Stimulated activated CD8-positive, alpha-beta memory T cell treated with anti-CD3 and anti-CD28 coated beads, Interleukin-12 subunit alpha, Interleukin-12 subunit beta, amount 100 ng/mL, for 1 hour (primary cell): ENCODE results near the gene PRSS27.
"Not testable (repeated sequence)": the region's sequence is repeated elsewhere in the genome, so short reads cannot be mapped to it uniquely, and the experiment has no call there.

Experiments used
- DNase-seq: peaks from one replicate; pipeline ENCODE4 v3.0.0-alpha.2; 2020; ENCODE audit warnings: low read depth

Gene PRSS27

DNA sequence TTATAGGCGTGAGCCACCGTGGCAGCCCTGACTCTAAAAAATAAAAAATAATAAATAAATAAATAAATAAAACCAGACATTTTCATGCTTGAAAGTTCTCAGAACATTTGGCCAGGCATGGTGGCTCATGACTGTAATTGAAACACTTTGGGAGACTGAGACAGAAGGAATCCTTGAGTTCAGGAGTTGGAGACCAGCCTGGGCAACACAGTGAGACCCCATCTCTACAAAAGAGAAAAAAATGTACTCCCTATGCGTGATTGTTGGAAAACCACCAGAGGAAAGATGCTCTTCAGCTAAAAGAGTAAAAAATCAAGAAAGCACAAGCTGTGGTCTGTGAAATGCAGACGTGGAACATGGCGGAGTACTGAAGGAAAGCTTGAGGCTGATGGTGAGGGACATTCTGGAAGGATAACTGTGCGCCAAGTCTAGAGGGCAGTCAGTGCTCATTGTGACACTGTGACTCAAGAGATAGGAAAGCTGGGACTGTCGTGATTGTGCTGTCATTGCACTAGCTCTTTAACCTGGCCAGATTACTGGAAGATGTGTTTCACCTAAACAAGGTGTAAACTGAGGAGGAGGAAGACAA, 4.2 kb upstream of the PRSS27 start:
- no peak for DNase-seq

DNA sequence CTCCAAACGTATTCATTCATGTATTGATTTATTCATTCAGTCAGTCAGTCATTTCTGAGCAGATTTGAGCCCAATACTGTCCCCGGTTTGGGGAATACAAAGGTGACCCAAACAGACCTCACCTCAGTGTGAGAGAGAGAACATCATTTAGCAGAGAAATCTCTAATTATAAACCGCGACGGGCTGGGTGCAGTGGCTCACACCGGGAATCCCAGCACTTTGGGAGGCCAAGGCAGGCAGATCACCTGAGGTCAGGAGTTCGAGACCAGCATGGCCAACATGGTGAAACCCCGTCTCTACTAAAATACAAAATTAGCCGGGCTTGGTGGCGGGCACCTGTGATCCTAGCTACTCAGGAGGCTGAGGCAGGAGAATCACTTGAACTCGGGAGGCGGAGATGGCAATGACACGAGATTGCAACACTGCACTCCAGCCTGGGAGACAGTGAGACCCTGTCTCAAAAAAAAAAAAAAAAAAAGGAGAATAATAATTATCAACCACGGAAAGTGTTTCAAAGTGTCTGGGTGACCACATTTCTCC, 1.7 kb upstream of the PRSS27 start:
- DNase-seq: not testable (repeated sequence)

DNA sequence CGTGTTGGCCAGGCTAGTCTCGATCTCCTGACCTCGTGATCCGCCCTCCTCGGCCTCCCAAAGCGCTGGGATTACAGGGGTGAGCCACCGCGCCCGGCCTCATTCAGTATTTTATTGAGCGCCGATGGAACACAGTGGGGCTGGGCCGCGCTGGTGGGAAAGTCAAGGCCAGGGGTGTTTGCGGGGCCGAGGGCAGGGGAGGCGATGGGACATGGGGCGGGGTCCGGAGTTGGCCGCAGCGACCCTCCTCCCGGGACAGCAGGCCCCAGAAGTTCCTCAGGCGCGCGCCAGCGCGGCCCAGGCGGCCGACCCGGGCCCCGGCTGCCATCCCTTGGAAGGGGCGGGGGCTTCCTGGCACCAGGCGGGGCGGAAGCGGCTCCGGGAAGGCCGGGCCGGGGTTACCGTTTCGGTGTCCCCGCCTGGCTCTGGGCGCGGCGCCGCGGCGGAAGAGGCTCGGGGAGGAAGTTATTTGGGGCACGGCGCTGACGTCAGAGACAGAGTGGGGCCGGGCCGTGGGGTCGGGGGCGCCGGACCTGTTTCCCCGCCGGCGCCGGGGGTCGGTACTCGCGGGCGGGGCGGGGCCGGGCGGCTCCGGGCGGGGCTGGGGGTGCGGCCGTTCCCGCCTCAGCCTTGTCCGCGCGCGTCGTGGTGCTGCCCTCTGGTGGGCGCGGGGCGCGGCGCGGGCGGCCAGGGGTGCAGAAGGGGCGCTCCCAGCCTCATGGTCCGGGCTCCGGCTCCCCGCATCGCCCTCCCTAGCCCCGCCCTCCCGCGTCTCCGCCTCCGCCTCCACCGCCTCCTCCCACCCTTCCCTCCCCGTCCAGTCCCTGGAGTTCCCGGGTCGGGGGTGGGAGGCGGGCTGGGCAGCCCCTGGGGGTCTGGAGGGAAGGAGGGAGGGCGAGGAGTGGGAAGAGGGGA, 952 bp upstream of the PRSS27 start:
- peak; percentile 69 for DNase-seq

DNA sequence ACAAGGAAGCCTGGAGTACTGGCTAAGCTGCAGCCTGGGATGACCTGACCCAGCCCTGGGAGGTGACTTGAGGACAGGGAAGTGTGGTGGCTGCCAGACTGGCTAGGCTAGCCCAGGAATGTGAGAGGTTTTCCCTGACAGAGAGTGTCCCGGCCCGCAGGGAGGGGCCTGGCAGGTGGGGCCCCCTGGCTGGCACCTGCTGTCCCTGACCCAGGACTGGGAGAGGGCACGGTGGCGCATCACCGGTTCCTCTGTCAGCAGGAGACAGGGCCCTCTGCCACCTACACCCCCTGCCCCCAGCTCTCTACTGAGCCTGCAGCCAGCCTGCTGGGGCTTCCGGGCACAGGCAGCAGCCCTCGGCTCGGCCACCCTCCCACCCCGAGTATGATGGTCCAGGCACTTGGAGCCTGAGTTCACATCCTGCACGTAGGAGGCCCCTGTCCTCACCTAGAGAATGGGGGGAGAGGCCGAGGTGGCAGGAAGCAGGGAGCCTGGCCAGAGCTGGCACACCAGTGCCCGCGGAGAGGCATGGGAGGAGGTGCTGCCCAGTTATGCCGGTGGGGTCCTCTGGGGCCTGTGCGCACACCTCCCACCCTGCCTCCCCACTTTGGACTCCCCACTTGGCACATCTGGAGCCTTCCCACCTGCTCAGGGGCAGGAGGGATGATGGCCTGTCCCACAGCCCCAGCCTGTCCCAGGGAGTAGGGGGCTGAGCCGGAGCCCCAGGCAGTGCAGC, 528 bp downstream of the PRSS27 start:
- no peak for DNase-seq

DNA sequence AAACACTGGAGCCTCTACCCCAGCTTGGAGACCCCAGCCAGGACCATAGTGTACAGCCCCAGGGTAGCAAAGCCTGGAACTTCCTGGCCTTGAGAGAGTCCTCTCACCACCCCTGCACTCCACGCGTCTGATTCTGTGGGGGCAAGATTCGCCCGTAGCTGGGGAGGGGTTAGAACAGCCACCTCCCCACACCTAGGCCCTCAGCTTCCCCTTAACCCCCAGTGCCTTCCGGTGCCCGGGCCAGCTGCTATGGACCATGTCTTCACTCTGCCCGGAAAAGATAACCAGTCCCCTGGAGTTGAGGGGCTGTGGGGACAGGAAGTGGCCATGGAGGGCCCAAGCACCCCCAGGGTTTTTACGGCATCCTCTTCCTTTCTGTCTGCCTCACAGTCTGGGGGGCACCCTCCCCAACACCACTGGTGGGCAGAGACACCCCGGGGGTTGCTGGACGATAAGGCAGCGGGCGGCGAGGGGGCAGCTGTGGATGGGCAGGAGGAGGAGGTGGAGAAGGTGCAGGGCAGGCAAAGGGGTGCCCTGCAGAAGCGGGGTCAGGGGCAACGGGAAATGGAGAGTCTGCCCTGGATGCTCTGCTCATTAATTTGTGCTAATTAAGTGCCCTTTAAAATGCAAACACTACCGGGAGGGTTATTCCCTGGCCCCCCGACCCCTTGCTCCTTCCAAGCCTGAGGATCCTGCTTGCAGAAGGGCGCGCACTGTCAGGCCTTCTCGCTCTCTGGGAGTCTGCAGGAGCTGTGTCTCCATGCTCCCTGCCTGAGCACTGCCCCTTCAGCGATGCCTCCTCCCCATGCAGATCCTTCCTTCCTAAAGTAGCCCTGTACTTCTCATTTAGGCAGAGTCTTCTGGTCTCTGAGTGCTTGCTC, 2.4 kb downstream of the PRSS27 start:
- DNase-seq: no peak

DNA sequence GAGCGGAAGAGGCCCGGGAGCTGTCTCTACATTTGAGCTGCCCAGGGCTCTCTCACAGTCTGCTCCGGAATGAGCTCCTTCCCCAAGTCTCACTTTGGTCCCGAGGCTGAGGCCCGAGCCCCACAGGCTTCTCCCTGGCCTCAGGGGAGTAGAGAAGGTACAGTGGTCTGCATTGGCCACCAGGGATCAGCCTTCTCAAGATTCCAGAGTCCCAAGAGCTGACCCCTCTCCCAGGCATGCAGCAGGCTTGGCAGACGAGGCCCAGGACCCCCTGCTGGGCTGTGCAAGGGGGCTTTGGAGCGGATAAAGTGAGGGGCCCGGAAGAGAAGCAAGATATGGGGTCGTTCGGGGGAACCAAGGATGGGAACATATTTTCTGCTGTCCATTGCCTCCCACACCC, 3.1 kb downstream of the PRSS27 start:
- no peak for DNase-seq

DNA sequence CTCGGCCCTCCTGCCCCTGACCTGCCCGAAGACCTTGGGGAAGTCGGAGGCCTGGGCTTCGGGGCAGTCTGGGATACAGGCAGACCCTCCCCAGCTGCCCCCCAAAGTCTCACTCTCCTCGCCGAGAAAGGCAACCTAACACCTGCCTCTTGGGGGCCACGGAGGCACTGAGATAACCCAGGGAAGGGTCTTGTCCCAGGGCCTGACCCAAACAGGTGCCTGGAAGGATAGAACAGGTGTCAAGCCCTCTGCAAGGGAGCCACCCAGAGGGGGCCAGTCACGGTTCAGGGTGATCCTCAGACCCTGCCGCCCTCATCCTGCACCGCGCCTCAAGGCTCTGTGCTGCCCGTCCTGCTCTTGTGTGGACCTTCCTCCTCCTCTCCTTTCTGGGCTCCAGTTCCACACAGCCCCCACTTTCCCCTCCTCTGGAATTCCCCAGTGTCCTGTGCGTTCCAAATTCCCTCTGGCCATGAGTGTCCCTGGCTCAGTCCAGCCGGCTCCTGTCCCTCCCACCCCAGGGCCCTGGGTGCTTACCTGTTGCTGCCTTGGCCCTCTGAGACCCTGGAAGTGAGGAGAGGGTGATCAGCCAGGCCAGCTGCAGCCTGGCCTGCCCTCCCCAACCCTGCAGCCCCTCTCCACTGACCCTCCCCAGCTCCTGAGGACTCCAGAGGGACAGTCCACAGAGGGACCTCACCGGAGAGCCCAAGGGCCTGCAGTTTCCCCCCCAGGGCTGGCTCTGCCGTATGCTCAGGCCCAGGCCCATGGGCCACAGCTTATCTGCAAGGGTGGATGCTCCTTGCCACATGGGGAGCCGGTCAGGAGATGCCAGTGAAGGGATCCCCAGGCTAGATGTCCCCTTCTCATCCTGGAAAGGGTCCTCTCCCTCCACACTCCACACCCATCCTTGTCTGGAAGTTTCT, 3.8 kb downstream of the PRSS27 start:
- DNase-seq: no peak

DNA sequence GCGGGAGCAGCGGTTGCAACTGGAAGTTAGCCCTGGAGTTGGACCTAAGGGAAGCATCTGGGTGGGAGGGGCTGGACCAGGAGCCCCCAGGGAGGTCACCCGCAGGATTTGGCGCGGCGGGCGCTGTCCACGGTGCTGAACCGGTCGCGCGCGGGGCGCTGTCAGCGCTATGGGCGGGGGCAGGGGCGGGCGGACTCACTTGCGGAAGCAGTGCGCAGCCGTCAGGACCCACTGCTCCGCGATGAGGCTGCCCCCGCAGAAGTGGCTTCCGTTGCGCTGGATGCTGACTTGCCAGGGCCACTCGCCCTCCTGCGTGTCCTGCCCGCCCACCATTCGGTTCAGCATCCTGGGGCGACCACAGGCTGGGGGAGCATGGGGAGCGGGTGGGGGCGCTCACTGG, 4.5 kb downstream of the PRSS27 start:
- DNase-seq: peak; percentile 69

DNA sequence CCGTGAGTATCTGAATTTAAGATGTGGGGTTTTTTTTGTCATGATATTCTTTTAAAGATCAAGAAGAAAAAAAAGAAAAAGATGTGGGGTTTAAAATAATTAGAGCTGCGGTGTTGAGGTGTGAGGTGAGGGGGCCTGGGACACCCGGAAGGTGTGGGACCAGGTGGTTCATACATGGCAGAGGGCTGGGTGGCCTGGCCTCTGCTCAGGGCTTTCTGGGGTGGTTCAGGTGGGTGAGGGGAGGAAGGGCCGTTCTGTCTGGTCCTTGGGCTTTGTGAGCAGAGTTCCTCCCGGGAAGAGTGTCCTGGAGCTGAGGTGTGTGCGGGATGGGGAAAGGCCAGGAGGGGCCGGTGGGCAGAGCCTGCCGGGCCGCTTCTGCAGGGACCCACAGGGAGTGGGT, 5.0 kb downstream of the PRSS27 start:
- DNase-seq: no peak

DNA sequence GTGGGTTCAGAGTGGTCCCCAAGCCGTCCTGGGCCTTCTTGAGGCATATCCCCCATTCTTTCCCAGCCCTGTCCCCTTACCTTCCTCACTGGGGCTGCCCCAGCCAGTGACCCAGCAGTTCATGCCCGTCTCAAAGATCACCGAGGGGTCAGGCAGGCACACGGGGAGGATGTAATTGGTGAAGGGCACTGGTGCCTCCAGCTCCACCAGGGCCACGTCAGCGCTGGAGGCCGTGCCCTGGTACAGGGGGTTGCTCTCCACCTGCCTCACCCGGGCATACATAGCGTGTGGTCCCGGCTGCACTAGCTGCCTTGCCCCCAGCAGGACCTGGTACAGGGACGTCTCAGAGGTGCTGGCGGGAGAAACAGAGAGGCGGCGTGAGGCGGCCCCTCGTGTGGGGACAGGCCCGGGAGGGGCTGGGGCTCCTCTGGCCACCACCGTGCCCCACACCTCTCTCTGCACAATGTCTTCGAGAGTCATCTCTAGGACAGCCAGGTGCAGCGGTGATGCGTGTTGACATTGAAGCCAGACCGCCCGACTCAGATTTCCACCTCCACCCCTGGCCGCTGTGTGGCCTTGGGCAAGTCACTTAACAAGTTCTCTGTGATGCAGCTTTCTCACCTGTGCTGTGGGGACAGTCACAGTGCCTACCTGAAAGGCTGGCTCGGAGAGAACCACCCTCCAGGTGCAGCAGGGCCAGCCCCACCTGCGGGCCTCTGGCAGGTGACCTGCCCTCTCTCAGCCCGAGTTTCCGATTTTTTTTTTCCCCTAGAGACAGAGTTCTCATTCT, 5.8 kb downstream of the PRSS27 start:
- DNase-seq: no peak

DNA sequence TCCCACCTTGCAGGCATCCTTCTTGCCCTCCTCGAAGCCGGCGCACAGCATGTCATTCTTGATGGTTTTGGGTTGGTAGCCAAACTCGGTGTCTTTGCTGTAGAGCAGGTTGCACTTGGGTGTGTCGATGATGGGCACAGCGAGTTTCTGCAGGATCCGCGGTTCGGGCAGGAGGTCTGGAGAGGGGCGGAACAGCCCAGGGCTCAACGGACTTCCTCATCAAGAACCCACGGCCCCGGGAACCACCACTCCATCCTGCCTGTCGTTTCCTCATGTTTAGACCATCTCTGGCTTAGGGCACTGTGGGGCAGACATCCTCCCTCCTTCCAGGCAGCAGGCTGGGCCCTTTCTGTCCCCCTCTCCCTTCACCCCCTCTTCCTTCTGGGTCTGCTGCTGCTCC, 6.5 kb downstream of the PRSS27 start:
- DNase-seq: no peak

DNA sequence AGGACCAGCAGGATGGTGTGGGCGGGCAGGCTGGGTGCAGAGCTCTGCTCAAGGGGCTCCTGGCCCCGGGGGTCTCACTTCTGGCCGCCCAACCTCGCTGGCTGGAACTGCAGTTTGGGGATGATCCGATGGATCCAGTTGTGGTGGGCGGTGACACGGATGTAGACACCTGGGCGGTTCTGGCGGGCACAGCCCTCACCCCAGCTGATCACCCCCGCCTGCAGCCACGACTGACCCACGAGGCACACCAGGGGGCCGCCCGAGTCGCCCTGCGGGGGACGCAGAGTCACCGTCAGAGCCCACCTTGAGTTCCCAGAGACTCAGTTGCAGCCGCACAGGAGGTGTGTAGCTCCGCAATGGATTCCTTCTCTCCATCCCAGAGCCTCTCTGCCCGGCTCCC, 7.5 kb downstream of the PRSS27 start:
- no peak for DNase-seq

DNA sequence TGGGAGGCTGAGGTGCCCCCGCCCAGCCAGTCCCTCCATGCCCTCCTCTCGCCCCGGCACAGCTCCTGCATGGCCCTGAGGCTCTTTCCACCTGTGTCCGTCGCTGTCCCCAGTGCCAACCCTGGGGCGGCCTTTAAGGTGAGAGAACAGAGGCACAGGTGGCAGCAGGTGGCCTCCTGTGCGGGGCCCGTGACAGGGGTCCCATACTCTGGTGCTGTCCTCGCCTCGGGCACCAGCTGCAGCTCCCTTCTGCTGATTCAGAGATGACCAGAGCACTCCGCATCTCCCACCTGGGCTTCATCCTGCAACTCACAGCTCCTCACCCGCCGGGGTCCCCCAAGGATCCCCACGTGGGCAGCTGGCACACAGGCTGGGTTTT, 8.0 kb downstream of the PRSS27 start:
- DNase-seq: no peak

DNA sequence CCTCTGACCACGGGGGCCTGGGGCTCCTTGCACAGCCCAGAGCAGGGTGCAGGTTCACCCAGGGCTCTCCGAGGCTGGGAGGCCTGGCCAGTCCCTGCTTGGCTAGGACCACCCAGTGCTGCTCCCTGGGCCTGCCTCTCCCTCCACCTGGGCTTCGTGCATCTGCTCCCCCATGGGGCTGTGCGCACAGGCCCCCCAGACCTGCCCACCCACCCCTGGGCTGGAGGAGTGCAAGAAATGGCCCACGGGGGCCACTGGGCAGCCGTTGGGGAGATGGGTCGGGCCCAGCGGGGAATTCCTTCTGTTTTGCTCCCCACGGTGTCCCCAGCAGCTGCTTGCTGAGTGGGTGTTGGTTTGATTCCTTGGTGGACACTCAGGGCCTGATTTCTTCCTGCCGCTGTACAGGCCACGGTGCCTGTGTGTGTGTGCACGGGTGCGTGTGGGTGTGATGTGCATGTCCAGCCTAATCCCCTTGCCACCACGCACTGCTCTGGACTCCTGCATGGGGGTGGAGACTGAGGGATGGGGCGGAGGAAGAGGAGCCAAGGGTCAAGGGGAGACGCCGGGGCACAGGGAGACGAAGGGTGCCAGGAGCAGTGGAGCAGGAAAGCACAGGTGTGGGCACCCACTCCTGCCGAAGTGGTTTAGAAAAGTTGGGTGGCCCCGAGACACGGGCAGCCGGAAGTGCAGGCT, 8.5 kb downstream of the PRSS27 start:
- no peak for DNase-seq

DNA sequence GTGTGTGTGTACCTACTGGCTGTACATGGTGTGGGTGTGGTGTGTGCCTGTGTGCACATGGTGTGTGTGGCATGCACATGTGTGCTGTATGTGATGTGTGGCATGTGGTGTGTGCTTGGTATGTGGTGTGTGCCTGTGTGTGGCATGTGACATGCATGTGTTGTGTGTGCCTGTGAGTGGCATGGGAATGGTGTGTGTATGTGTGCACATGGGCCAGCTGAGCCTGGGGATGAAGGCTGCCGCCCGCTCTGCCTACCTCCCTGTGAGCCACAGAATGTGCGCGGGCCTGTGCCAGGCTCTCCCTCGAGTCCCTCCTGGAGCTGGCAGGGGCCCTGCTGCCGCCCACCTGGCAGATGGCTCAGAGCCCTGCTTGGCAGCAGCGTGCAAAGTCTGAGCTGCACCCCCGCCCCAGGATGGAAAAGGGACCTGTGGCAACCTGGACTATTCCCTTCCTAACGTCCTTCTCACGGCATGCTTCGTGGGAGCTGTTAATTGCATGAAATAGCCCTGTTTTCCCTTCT, 9.3 kb downstream of the PRSS27 start:
- no peak for DNase-seq

DNA sequence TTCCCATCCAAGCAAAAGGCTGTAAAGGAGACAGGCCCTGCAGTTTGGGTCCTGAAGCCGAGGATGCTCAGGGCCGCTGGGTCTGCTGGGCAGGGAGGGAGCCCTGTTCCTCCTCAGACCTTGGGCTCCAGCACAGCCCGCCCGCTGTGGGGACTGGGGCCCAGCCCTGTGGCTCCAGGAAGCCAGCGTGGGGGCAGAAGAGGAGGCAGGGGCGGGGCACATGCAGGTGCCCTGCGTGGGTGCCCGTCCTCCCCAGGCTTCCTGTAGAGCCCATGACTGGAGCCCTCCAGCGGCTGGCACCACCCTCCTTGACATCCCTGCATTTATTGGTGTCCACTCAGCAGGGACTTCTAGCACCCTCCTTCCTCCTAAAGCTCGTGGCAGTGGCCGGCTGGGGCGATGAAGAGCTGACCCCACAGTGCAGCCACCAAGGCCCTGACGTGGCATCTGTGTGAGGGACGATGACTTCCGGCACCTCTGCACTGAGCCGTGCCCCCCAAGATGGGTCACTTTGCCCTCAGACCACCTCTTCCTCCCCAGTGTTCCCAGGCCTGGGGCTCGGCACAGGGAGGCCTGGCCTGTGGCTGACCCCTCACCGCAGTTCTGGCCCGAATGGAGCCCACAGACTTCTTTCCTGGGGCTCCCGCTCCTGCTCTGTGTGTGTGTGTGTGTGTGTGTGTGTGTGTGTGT, 9.9 kb downstream of the PRSS27 start:
- DNase-seq: no peak

DNA sequence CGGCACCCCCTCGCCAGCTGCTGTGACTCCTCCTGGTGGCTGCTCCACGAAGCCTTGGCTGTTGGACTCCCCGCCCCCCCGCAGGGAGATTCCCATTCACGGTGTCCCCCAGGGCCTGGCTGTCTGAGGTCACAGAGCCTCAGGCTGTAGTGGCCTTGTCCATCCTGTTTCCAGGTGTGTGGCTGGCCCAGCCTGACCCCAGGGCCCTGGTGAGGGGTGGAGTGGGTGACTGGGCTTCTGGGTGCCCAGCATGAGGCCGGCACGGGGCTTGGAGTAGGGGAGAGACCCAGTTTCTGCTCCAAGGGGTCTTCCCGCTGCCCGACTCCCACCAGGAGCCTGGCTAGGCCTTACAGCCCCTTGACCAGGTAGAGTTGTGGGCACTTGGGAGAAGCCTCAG, 10.4 kb downstream of the PRSS27 start:
- DNase-seq: no peak

DNA sequence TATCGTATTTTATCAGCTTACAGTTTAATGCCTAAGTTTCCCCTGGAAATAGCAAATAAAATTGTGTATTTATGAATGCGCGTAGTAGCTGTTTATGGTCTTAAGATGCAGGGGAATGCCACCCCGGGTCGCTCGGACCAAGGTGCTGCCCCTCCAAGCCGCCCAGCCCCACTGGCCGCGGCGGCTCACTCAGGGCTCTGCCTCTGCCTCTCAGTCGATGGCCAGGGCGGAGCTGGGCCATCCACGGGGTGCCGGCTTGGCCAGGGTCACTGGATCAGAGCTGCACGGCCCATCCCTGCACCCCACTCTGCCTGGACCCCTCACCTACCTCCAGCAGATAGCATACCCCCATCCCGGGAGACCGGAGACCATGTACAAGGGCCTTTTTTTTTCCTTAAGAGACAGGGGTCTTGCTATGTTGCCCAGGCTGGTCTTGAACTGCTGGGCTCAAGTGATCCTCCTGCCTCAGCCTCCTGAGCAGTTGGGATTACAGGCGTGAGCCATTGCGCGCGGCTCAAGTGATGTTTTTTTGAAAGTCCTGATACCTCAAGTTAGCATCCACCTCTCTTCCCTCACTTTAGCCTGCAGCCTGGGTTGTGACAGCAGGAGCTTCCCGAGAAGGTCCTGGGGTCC, 11.0 kb downstream of the PRSS27 start:
- no peak for DNase-seq
